H9 (cell line): ENCODE results near the gene GRHPR. TPM values are rescaled to one million over a fixed set of nuclear protein-coding genes. Genes with fewer than 3 reads are reported as not detected.

ENCODE experiments used
- DNase-seq: peaks from one replicate; pipeline ENCODE4 v3.0.0-alpha.2; 2017
- H2AFZ ChIP-seq: one replicate; pipeline ENCODE4 v1.6.1; 2013; ENCODE audit warnings: mild to moderate bottlenecking, low read length, control low read depth, moderate library complexity
- H2AK5ac ChIP-seq: 2 replicates; pipeline ENCODE4 v1.6.1; 2013; ENCODE audit warnings: low read length, control low read depth, mixed read lengths; ENCODE audit not compliant: insufficient read length
- H2BK120ac ChIP-seq: one replicate; pipeline ENCODE4 v1.6.1; 2013; ENCODE audit warnings: low read depth, mild to moderate bottlenecking, low read length, control low read depth, inconsistent platforms; ENCODE audit not compliant: poor library complexity, severe bottlenecking
- H2BK12ac ChIP-seq: 2 replicates; pipeline ENCODE4 v1.6.1; 2013; ENCODE audit warnings: low read length, control low read depth, mixed read lengths, low read depth; ENCODE audit not compliant: insufficient read length
- H2BK15ac ChIP-seq: 2 replicates; pipeline ENCODE4 v1.6.1; 2013; ENCODE audit warnings: low read depth, low read length, control low read depth
- H2BK20ac ChIP-seq: one replicate; pipeline ENCODE4 v1.6.1; 2013; ENCODE audit warnings: low read depth, mild to moderate bottlenecking, low read length, control low read depth, inconsistent platforms; ENCODE audit not compliant: poor library complexity, severe bottlenecking
- H2BK5ac ChIP-seq: 2 replicates; pipeline ENCODE4 v1.6.1; 2013; ENCODE audit warnings: low read length, control low read depth, mixed read lengths; ENCODE audit not compliant: insufficient read length
- H3K14ac ChIP-seq: 2 replicates; pipeline ENCODE4 v1.6.1; 2013; ENCODE audit warnings: low read length, control low read depth; ENCODE audit not compliant: insufficient read depth
- H3K18ac ChIP-seq: 2 replicates; pipeline ENCODE4 v1.6.1; 2013; ENCODE audit warnings: low read depth, mild to moderate bottlenecking, mixed read lengths, low read length, control low read depth; ENCODE audit not compliant: insufficient read length
- H3K23ac ChIP-seq: 2 replicates; pipeline ENCODE4 v1.6.1; 2013; ENCODE audit warnings: low read length, control low read depth, mixed read lengths, low read depth; ENCODE audit not compliant: insufficient read length
- H3K23me2 ChIP-seq: 2 replicates; pipeline ENCODE4 v1.6.1; 2013; ENCODE audit warnings: low read depth, mild to moderate bottlenecking, mixed read lengths, low read length, control low read depth; ENCODE audit not compliant: insufficient read length, poor library complexity, severe bottlenecking
- H3K27ac ChIP-seq: 2 replicates; pipeline ENCODE4 v1.5.1; 2013; ENCODE audit warnings: low read length, control low read depth, mixed read lengths, low read depth; ENCODE audit not compliant: insufficient read length
- H3K27me3 ChIP-seq: 2 replicates; pipeline ENCODE4 v1.6.1; 2013; ENCODE audit warnings: low read length, control low read depth, inconsistent platforms; ENCODE audit not compliant: insufficient read depth
- H3K4ac ChIP-seq: 2 replicates; pipeline ENCODE4 v1.6.1; 2013; ENCODE audit warnings: low read depth, mild to moderate bottlenecking, control low read depth, inconsistent platforms, low read length, moderate library complexity
- H3K4me1 ChIP-seq: 2 replicates; pipeline ENCODE4 v1.6.1; 2013; ENCODE audit warnings: low read length, control low read depth, inconsistent platforms; ENCODE audit not compliant: insufficient read depth
- H3K4me2 ChIP-seq: 2 replicates; pipeline ENCODE4 v1.6.1; 2013; ENCODE audit warnings: low read length, control low read depth, mixed read lengths; ENCODE audit not compliant: insufficient read length, insufficient read depth
- H3K56ac ChIP-seq: 2 replicates; pipeline ENCODE4 v1.6.1; 2013; ENCODE audit warnings: low read depth, mild to moderate bottlenecking, mixed read lengths, low read length, control low read depth; ENCODE audit not compliant: insufficient read length
- H3K79me1 ChIP-seq: 2 replicates; pipeline ENCODE4 v1.6.1; 2013; ENCODE audit warnings: low read depth, mild to moderate bottlenecking, moderate library complexity, low read length, control low read depth, inconsistent platforms; ENCODE audit not compliant: insufficient read depth, poor library complexity, severe bottlenecking
- H3K79me2 ChIP-seq: 2 replicates; pipeline ENCODE4 v1.6.1; 2013; ENCODE audit warnings: low read length, control low read depth, inconsistent platforms; ENCODE audit not compliant: insufficient read depth
- H3K9ac ChIP-seq: 2 replicates; pipeline ENCODE4 v1.6.1; 2013; ENCODE audit warnings: low read length, control low read depth, mixed read lengths; ENCODE audit not compliant: insufficient read length; ENCODE audit errors: extremely low read depth
- H3K9me3 ChIP-seq: one replicate; pipeline ENCODE4 v1.6.1; 2013; ENCODE audit warnings: low read depth, low read length, inconsistent platforms; ENCODE audit not compliant: control insufficient read depth
- H3T11ph ChIP-seq: one replicate; pipeline ENCODE4 v1.6.1; 2013; ENCODE audit warnings: mild to moderate bottlenecking, low read length, control low read depth, inconsistent platforms
- H4K20me1 ChIP-seq: one replicate; pipeline ENCODE4 v1.6.1; 2013; ENCODE audit not compliant: control insufficient read depth, insufficient read length, insufficient read depth
- H4K5ac ChIP-seq: 2 replicates; pipeline ENCODE4 v1.6.1; 2013; ENCODE audit warnings: low read depth, mild to moderate bottlenecking, mixed read lengths, low read length, control low read depth; ENCODE audit not compliant: insufficient read length
- H4K8ac ChIP-seq: replicated peaks from 2 replicates; pipeline ENCODE4 v1.6.1; 2013; ENCODE audit warnings: low read length, control low read depth, mixed read lengths, low read depth; ENCODE audit not compliant: insufficient read length
- H4K91ac ChIP-seq: 2 replicates; pipeline ENCODE4 v1.6.1; 2013; ENCODE audit warnings: low read depth, mild to moderate bottlenecking, moderate library complexity, mixed read lengths, low read length, control low read depth; ENCODE audit not compliant: insufficient read length
- H3K27ac Mint-ChIP-seq, 3 experiments: 2 replicates in 2 of 3; 3 replicates in 1 of 3; pipeline ENCODE4 v1.8.0; 2020 to 2021; ENCODE audit warnings: mixed read lengths in 3 of 3, mild to moderate bottlenecking in 1 of 3, moderate library complexity in 1 of 3
- H3K27me3 Mint-ChIP-seq: 2 replicates; pipeline ENCODE4 v1.8.0; 2021; ENCODE audit warnings: low read depth, mild to moderate bottlenecking, moderate library complexity, mixed read lengths
- H3K36me3 Mint-ChIP-seq, 3 experiments: 2 replicates in 2 of 3; 3 replicates in 1 of 3; pipeline ENCODE4 v1.8.0; 2020 to 2021; ENCODE audit warnings: low read depth in 3 of 3, mixed read lengths in 3 of 3; ENCODE audit not compliant: insufficient read depth in 1 of 3
- H3K4me1 Mint-ChIP-seq, 2 experiments: 2 replicates each; pipeline ENCODE4 v1.8.0; 2020; ENCODE audit warnings: mixed read lengths in 2 of 2
- H3K4me3 Mint-ChIP-seq, 2 experiments: 2 replicates in 1 of 2; 3 replicates in 1 of 2; pipeline ENCODE4 v1.8.0; 2020 to 2021; ENCODE audit warnings: mild to moderate bottlenecking in 2 of 2, mixed read lengths in 2 of 2, moderate library complexity in 1 of 2
- H3K9me3 Mint-ChIP-seq, 2 experiments: 2 replicates in 1 of 2; 3 replicates in 1 of 2; pipeline ENCODE4 v1.8.0; 2020; ENCODE audit warnings: mild to moderate bottlenecking in 2 of 2, mixed read lengths in 2 of 2, moderate library complexity in 1 of 2
- CTCF ChIP-seq: fragments of 200-600 bp; sonication (generic); conservative IDR thresholded peaks from 3 replicates; pipeline ENCODE4 v1.8.0; 2021; ENCODE audit warnings: antibody characterized with exemption, mild to moderate bottlenecking
- WGBS: extraction: QIAGEN DNeasy Blood & Tissue Kit; methylation state at CpG from one replicate; pipeline ENCODE4 v1.1.7; 2013; ENCODE audit warnings: missing lambda C conversion rate, low lambda C conversion rate, mixed read lengths; ENCODE audit not compliant: insufficient read length; ENCODE audit errors: extremely low coverage; 5-methylcytosine and 5-hydroxymethylcytosine counted together
- total RNA-seq: library from RNA; stranded (reverse); gene quantifications from 2 replicates; pipeline ENCODE4 v1.2.1, GENCODE V29; 2021

GRHPR gene
- total RNA-seq, 1 experiment from 2014 or later: 97.9 TPM

- peak overlapping the region; percentile 88 to 96 for H3K4me3 Mint-ChIP-seq
Measured at GRCh38 chr9:37486256-37486615, 63.7 kb downstream of the GRHPR start.

More at GRCh38 chr9:37486256-37486615, 63.7 kb downstream of the GRHPR start:
- H4K5ac ChIP-seq: no peak overlapping the region
- H2BK120ac ChIP-seq: no peak overlapping the region
- no peak overlapping the region for H2BK5ac ChIP-seq
- peaks cover 9% of the 10 kb centered on the region for H3K23me2 ChIP-seq
- H3K23ac ChIP-seq: no peak overlapping the region
- H2BK12ac ChIP-seq: no peak overlapping the region
- no peak for TF ChIP-seq CTCF
- no peaks in the 10 kb centered on the region; the same call in 1 of the 2 replicates for H3K27me3 Mint-ChIP-seq
- peaks cover 15 to 41% (median 31%) of the 10 kb centered on the region in 3 experiments for H3K36me3 Mint-ChIP-seq
- peak overlapping the region; percentile 59 for H3K9ac ChIP-seq
- no peaks in the 10 kb centered on the region for H4K20me1 ChIP-seq
- no peak overlapping the region for H3K27ac ChIP-seq
- no peak overlapping the region for H3K56ac ChIP-seq
- H4K91ac ChIP-seq: no peak overlapping the region
- H3K79me1 ChIP-seq: peaks cover 14% of the 10 kb centered on the region
- H2BK15ac ChIP-seq: no peak overlapping the region
- peaks cover 11% of the 10 kb centered on the region; the same call in 1 of the 2 replicates for H3K79me2 ChIP-seq
- peak overlapping the region in 2 of 3 experiments; percentile 91 to 92; a peak in 6 of 7 replicates for H3K27ac Mint-ChIP-seq
- H3T11ph ChIP-seq: no peak overlapping the region
- no peak overlapping the region for H2AFZ ChIP-seq
- H3K4ac ChIP-seq: no peak overlapping the region
- peak overlapping the region; percentile 73 for H3K14ac ChIP-seq
- H3K4me2 ChIP-seq: peak overlapping the region; percentile 98
- no peaks in the 10 kb centered on the region for H3K27me3 ChIP-seq
- no peak for DNase-seq
- H2BK20ac ChIP-seq: no peak overlapping the region
- no peak overlapping the region for H2AK5ac ChIP-seq
- no peak overlapping the region for H3K18ac ChIP-seq
- H4K8ac ChIP-seq: no peak overlapping the region
- H3K9me3 Mint-ChIP-seq: no peaks in the 10 kb centered on the region
- peaks cover 23 to 26% of the 10 kb centered on the region in 2 experiments for H3K4me1 Mint-ChIP-seq
- H3K4me1 ChIP-seq: peaks cover 8% of the 10 kb centered on the region
- WGBS: no CpG with 5 or more reads among the region's 7 CpGs
- no peaks in the 10 kb centered on the region for H3K9me3 ChIP-seq

Other genes starting within 250 kb of the GRHPR start
- gene ZBTB5, start 42.8 kb downstream of the GRHPR start, total RNA-seq: 9.1 and 9.9 TPM in 2 replicates
- gene POLR1E, start 63.3 kb downstream of the GRHPR start, total RNA-seq: 45.6 and 45.8 TPM in 2 replicates
- 16.2 and 16.8 TPM in 2 replicates for gene FBXO10, start 153.7 kb downstream of the GRHPR start, total RNA-seq
- gene TOMM5, start 169.9 kb downstream of the GRHPR start, total RNA-seq: 123 and 124 TPM in 2 replicates
- gene FRMPD1, start 228.3 kb downstream of the GRHPR start, total RNA-seq: 0.04 and 0.13 TPM in 2 replicates